WERI-Rb-1 (cell line): ENCODE data around the gene LIPA.

Source experiments
- DNase-seq: peaks from one replicate; pipeline ENCODE4 v3.0.0-alpha.2; 2020
- H3K27ac ChIP-seq: fragments of 250-450 bp; sonication (Bioruptor Pico); 2 replicates; pipeline ENCODE4 v1.5.1; 2020; ENCODE audit warnings: mild to moderate bottlenecking, moderate library complexity
- H3K27me3 ChIP-seq: fragments of 250-450 bp; sonication (Bioruptor Pico); 2 replicates; pipeline ENCODE4 v1.5.1; 2021; ENCODE audit warnings: mild to moderate bottlenecking, low read depth, moderate library complexity; ENCODE audit not compliant: insufficient read depth, severe bottlenecking
- H3K36me3 ChIP-seq: fragments of 250-450 bp; sonication (Bioruptor Pico); 2 replicates; pipeline ENCODE4 v1.5.1; 2020; ENCODE audit warnings: mild to moderate bottlenecking, moderate library complexity
- H3K4me3 ChIP-seq: 2 replicates; pipeline ENCODE4 v1.5.1; 2011; ENCODE audit warnings: low read depth, mild to moderate bottlenecking, control low read depth, low read length
- H3K9me3 ChIP-seq: fragments of 250-450 bp; sonication (Bioruptor Pico); 2 replicates; pipeline ENCODE4 v1.5.1; 2021; ENCODE audit warnings: mild to moderate bottlenecking, moderate library complexity; ENCODE audit not compliant: severe bottlenecking
- TF ChIP-seq, protein P1 (sequence below): IDR thresholded peaks from 2 replicates; pipeline ENCODE4 v1.5.1; 2011; ENCODE audit warnings: low read depth, mild to moderate bottlenecking, control low read depth, inconsistent platforms, low read length

LIPA gene

DNA sequence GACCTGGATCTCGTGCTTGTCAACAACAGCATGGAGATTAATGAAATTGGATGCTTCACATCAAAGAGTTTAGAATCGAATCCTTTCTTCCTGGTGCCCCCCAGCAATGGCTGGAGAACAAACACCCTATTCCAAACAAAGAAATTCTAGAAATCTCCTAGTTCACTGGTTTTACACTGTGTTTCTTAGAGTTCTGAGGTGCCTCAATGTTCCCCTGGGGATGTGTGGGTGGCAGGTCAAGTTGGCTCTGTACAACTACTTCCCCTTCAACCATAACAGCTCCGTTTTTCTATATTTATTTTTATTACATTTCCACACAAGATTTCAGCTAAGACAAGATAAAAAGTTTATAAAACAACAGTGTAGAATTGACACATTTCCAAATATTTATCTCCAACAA, 66.9 kb downstream of the LIPA start:
- Histone ChIP-seq H3K4me3 (no peak overlapping the region), H3K27ac (no peak overlapping the region), H3K36me3 (no peaks in the 10 kb centered on the region), H3K27me3 (no peaks in the 10 kb centered on the region), H3K9me3 (no peaks in the 10 kb centered on the region)
- DNase-seq = no peak
- TF ChIP-seq, protein P1, sequence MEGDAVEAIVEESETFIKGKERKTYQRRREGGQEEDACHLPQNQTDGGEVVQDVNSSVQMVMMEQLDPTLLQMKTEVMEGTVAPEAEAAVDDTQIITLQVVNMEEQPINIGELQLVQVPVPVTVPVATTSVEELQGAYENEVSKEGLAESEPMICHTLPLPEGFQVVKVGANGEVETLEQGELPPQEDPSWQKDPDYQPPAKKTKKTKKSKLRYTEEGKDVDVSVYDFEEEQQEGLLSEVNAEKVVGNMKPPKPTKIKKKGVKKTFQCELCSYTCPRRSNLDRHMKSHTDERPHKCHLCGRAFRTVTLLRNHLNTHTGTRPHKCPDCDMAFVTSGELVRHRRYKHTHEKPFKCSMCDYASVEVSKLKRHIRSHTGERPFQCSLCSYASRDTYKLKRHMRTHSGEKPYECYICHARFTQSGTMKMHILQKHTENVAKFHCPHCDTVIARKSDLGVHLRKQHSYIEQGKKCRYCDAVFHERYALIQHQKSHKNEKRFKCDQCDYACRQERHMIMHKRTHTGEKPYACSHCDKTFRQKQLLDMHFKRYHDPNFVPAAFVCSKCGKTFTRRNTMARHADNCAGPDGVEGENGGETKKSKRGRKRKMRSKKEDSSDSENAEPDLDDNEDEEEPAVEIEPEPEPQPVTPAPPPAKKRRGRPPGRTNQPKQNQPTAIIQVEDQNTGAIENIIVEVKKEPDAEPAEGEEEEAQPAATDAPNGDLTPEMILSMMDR = no peak

DNA sequence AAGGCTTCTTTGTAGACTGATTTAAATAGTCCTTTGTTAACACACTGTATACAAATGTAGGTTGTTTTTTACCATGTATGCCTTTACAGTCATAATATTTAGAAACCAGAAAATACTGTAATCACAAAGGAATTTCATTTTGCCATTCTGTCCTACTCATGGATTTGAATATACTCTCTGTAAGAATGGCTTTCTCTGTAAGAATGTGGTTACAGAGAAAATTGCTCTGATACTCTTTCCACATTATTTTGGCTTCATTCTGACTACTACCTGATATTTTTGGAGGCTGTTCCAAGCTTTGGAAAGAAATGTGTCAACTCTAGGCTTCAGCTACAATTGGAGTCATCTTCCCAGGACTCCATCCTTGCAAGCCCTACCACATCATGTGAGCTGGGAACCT, 68.0 kb downstream of the LIPA start:
- Histone ChIP-seq H3K36me3 (no peaks in the 10 kb centered on the region), H3K27ac (no peak overlapping the region), H3K9me3 (no peaks in the 10 kb centered on the region), H3K4me3 (no peak overlapping the region), H3K27me3 (no peaks in the 10 kb centered on the region)
- TF ChIP-seq, protein P1 = no peak
- DNase-seq = no peak

DNA sequence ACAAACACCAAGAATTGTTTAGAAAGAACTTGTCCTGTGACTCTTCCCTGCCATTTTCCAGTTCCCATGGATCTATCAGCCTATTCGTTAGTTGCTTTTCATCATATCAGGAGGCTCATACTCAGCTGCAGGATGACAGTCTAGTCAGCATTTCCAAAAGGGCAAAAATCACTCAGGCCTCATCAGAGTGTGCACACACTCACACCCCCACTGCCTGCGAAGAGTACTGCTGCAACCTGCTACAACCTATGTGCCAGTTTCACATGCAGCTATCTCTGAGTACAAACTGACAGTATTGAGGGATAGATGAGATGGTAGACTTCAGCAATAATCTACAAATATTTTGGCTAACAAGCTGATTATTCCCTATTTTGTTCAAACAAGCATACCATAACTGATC, 68.7 kb downstream of the LIPA start:
- H3K27me3 ChIP-seq = no peaks in the 10 kb centered on the region

DNA sequence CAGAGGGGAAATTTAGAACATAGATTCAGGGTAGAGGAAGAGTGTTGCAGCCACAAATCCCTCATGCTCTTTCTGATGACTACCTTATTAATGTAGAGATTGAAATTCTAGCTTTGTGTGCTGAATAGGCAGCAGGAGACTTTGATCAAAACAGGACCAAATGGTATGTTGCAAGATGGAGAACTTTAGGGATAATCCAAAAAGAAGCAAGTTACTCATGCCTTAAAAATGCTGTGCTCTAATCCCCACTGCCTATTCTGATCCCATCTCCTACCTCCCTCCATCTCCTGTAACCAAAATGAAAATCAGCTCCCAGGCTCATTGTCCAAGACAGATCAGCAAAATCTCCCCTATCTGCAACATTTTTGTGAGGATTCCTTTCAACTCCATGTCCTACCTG, 75.8 kb downstream of the LIPA start:
- Histone ChIP-seq H3K27me3 (no peaks in the 10 kb centered on the region), H3K4me3 (no peak overlapping the region), H3K9me3 (no peaks in the 10 kb centered on the region), H3K27ac (no peak overlapping the region), H3K36me3 (no peaks in the 10 kb centered on the region)
- TF ChIP-seq, protein P1 = no peak
- DNase-seq = no peak

More for the DNA sequence above, 68.7 kb downstream of the LIPA start:
- Histone ChIP-seq H3K4me3 (no peak overlapping the region), H3K27ac (no peak overlapping the region), H3K36me3 (no peaks in the 10 kb centered on the region), H3K9me3 (no peaks in the 10 kb centered on the region)
- no peak for DNase-seq
- TF ChIP-seq, protein P1 = no peak

DNA sequence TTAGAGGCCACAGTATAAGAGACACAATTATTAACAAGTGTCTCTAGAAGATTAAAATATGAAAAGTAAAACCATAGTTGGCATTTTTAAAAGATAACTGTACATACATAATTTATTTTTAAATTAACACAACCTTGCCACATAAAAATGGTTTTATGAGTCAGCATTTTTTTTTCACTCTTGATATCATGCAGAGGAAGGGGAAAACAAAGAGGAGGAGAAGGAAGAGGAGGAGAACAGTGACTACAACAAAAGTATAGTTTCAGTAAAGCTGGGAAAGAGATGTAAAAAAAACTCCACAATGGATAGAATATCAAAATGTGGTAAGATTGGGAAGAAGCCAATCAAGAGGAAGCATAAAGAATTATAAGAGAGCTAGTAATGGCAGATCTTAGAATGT, 78.5 kb downstream of the LIPA start:
- H3K36me3 ChIP-seq = no peaks in the 10 kb centered on the region
- DNase-seq = no peak
- H3K4me3 ChIP-seq = no peak overlapping the region
- TF ChIP-seq, protein P1 = no peak
- H3K9me3 ChIP-seq = no peaks in the 10 kb centered on the region
- no peaks in the 10 kb centered on the region for H3K27me3 ChIP-seq
- no peak overlapping the region for H3K27ac ChIP-seq

DNA sequence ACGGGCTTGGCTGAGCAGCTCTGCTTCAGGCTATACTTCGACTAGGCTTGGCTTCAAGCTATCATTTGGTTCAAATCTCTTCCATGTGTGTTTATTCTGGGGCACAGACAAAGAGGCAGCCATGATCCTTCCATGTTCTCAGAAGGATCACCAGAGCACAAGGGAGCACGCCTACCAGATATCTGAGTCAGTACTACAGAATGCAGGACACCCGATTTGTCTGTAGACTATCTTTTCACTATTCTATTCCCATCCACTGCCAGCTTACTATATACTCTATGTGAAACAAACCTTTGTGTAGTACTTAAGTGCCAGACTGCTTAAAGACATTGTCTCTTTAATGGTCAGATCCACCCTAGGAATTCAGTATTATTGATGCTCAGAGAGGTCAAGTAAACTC, 79.6 kb downstream of the LIPA start:
- Histone ChIP-seq H3K27me3 (no peaks in the 10 kb centered on the region), H3K9me3 (no peaks in the 10 kb centered on the region), H3K36me3 (no peaks in the 10 kb centered on the region), H3K27ac (no peak overlapping the region), H3K4me3 (no peak overlapping the region)
- TF ChIP-seq, protein P1 = no peak
- DNase-seq = no peak
